ENCODE results near the gene ZER1.
"Not testable (repeated sequence)": the region's sequence is repeated elsewhere in the genome, so short reads cannot be mapped to it uniquely, and the experiment has no call there.

The ZER1 gene

GRCh38 chr9:128771745-128772519, at the start of gene ZER1:
Gene ZER1 (minus strand): TSS chr9:128771927. CDS start chr9:128755565, 16,362 bp downstream.
- peak; percentile 81 for DNase-seq

- DNase-seq = no peak
Observed at GRCh38 chr9:128820665-128821583, 49.2 kb upstream of the ZER1 start.

GRCh38 chr9:128819716-128820664, 48.3 kb upstream of the ZER1 start:
- DNase-seq = no peak

GRCh38 chr9:128818839-128819715, 47.4 kb upstream of the ZER1 start:
- peak; percentile 7 for DNase-seq

GRCh38 chr9:128818099-128818838, 46.5 kb upstream of the ZER1 start, which contains the start of gene ENDOG:
Gene ENDOG (plus strand): TSS chr9:128818500. CDS start chr9:128818685, 185 bp downstream.
- peak; percentile 97 for DNase-seq

- DNase-seq = no peak
Observed at GRCh38 chr9:128810873-128811272, 39.1 kb upstream of the ZER1 start.

GRCh38 chr9:128809831-128810230, 38.1 kb upstream of the ZER1 start:
- DNase-seq = no peak

- no peak for DNase-seq
Observed at GRCh38 chr9:128809036-128809599, 37.4 kb upstream of the ZER1 start.

GRCh38 chr9:128808543-128808942, 36.8 kb upstream of the ZER1 start:
- DNase-seq = no peak

- no peak for DNase-seq
Observed at GRCh38 chr9:128807827-128808226, 36.1 kb upstream of the ZER1 start.

- DNase-seq = no peak
Observed at GRCh38 chr9:128805661-128806060, 33.9 kb upstream of the ZER1 start.

GRCh38 chr9:128802482-128802881, 30.8 kb upstream of the ZER1 start:
- no peak for DNase-seq

- DNase-seq = no peak
Observed at GRCh38 chr9:128800061-128800460, 28.3 kb upstream of the ZER1 start.

GRCh38 chr9:128798896-128799295, 27.2 kb upstream of the ZER1 start:
- DNase-seq = no peak

- not testable (repeated sequence) for DNase-seq
Observed at GRCh38 chr9:128794961-128795360, 23.2 kb upstream of the ZER1 start.

GRCh38 chr9:128792978-128793686, 21.4 kb upstream of the ZER1 start:
- no peak for DNase-seq

- DNase-seq = no peak
Observed at GRCh38 chr9:128792134-128792533, 20.4 kb upstream of the ZER1 start.

- no peak for DNase-seq
Observed at GRCh38 chr9:128790536-128790935, 18.8 kb upstream of the ZER1 start.

- no peak for DNase-seq
Observed at GRCh38 chr9:128788445-128788844, 16.7 kb upstream of the ZER1 start.

GRCh38 chr9:128787659-128788058, 15.9 kb upstream of the ZER1 start:
- no peak for DNase-seq
